K562 (cell line): ENCODE data around the gene DAAM1. TPM values are rescaled to one million over a fixed set of nuclear protein-coding genes. Genes with fewer than 3 reads are reported as not detected.

Experiments used
- ATAC-seq: fragments of 200-7000 bp; cut with Tn5 transposase; 3 replicates; pipeline ENCODE4 v1.9.1; 2020; ENCODE audit warnings: moderate library complexity
- BruUV-seq: library from RNA; stranded (reverse); fragments of 400-500 nt; replicated peaks from 2 replicates; lab custom pipeline; 2021; lab: Mats Ljungman, UMichigan
- CTCF ChIA-PET: fragments of 300-600 bp; formaldehyde crosslinking; extraction: SDS; loops from one replicate; lab custom pipeline; 2021; ENCODE audit warnings: low intra/inter-chr PET ratio; lab: Yijun Ruan, JAX
- POLR2A ChIA-PET: fragments of 300-600, 350-650 bp; sonication (Branson Sonifier 250); formaldehyde crosslinking; extraction: SDS; loops from one replicate; lab custom pipeline; 2021; ENCODE audit warnings: antibody characterized with exemption, inconsistent platforms; lab: Yijun Ruan, JAX
- DNase-seq, 4 experiments: peaks; one replicate each; pipeline versions ENCODE4 v3.0.0 to v3.0.0-alpha.2; 2011 to 2018; ENCODE audit warnings: low spot score in 3 of 4, mixed read lengths in 3 of 4; ENCODE audit errors: extremely low read depth in 1 of 4
- FAIRE-seq: peaks from 2 replicates; lab custom pipeline; 2011; peaks lifted over from hg19 to GRCh38; lab: Jason Lieb, UNC
- H2AFZ ChIP-seq: 2 replicates; pipeline ENCODE4 v1.6.0; 2011; ENCODE audit warnings: low read depth, low read length, control low read depth, inconsistent platforms
- H3K27ac ChIP-seq: fragments of 200-600 bp; 3 replicates; pipeline ENCODE4 v1.8.0; 2011; ENCODE audit warnings: low read depth, mild to moderate bottlenecking, control low read depth, inconsistent platforms, low read length, moderate library complexity, mixed read lengths; ENCODE audit errors: extremely low read depth
- H3K27me3 ChIP-seq, 2 experiments: fragments of 300-600 bp in 1 of 2; 2 replicates in 1 of 2; 3 replicates in 1 of 2; pipeline versions ENCODE4 v1.6.0 to v1.8.0; 2011; ENCODE audit warnings: inconsistent platforms in 2 of 2, low read length in 2 of 2, mild to moderate bottlenecking in 1 of 2, mixed read lengths in 1 of 2, moderate library complexity in 1 of 2; ENCODE audit not compliant: control insufficient read depth in 2 of 2, insufficient read depth in 2 of 2
- H3K36me3 ChIP-seq: fragments of 300-600 bp; 3 replicates; pipeline ENCODE4 v1.8.0; 2011; ENCODE audit warnings: mild to moderate bottlenecking, low read length, inconsistent platforms; ENCODE audit not compliant: control insufficient read depth, insufficient read depth
- H3K4me1 ChIP-seq, 2 experiments: fragments of 200-600 bp in 1 of 2; replicated peaks in 1 of 2; 2 replicates in 1 of 2; 3 replicates in 1 of 2; pipeline versions ENCODE4 v1.5.1 to v1.8.0; 2011; ENCODE audit warnings: inconsistent platforms in 2 of 2, low read length in 2 of 2, mild to moderate bottlenecking in 1 of 2, mixed read lengths in 1 of 2, moderate library complexity in 1 of 2; ENCODE audit not compliant: control insufficient read depth in 2 of 2, insufficient read depth in 2 of 2
- H3K4me2 ChIP-seq: 2 replicates; pipeline ENCODE4 v1.6.1; 2011; ENCODE audit warnings: low read length, control low read depth, inconsistent platforms, mixed read lengths; ENCODE audit not compliant: insufficient read depth
- H3K4me3 ChIP-seq: fragments of 200-600 bp; sonication (generic), shearing (Covaris generic); 2 replicates; pipeline ENCODE4 v1.5.1; 2016; ENCODE audit warnings: control low read depth, inconsistent platforms
- H3K79me2 ChIP-seq: fragments of 200-600 bp; 3 replicates; pipeline ENCODE4 v1.8.0; 2011; ENCODE audit warnings: low read length, inconsistent platforms; ENCODE audit not compliant: control insufficient read depth, insufficient read depth
- H3K9ac ChIP-seq, 2 experiments: 2 replicates each; pipeline versions ENCODE4 v1.6.0 to v1.6.1; 2011; ENCODE audit warnings: low read depth in 2 of 2, low read length in 2 of 2, control low read depth in 1 of 2, inconsistent platforms in 1 of 2, mild to moderate bottlenecking in 1 of 2, mixed read lengths in 1 of 2; ENCODE audit not compliant: insufficient read depth in 1 of 2
- H3K9me1 ChIP-seq: one replicate; pipeline ENCODE4 v1.6.0; 2011; ENCODE audit warnings: inconsistent platforms, mild to moderate bottlenecking, low read length, moderate library complexity; ENCODE audit not compliant: control insufficient read depth, insufficient read depth
- H3K9me3 ChIP-seq: replicated peaks from 2 replicates; pipeline ENCODE4 v1.5.1; 2011; ENCODE audit warnings: low read depth, low read length, inconsistent platforms; ENCODE audit not compliant: control insufficient read depth, insufficient read depth
- H4K20me1 ChIP-seq: replicated peaks from 2 replicates; pipeline ENCODE4 v1.6.1; 2011; ENCODE audit warnings: low read length, inconsistent platforms, mixed read lengths; ENCODE audit not compliant: control insufficient read depth, insufficient read depth
- ATF1 ChIP-seq, 2 experiments: fragments of 450-650 bp in 1 of 2; IDR thresholded peaks; 2 replicates each; pipeline ENCODE4 v1.6.1; 2016; ENCODE audit warnings: missing compliant biosample characterization in 1 of 2, missing genetic modification characterization in 1 of 2
- CBX3 ChIP-seq, 2 experiments: IDR thresholded peaks; 1 replicate in 1 of 2; 2 replicates in 1 of 2; pipeline ENCODE4 v1.6.1; 2012; ENCODE audit warnings: inconsistent platforms in 2 of 2, low read length in 2 of 2, borderline replicate concordance in 1 of 2, control low read depth in 1 of 2
- E2F1 ChIP-seq: sonication (generic); formaldehyde crosslinking; IDR thresholded peaks from 2 replicates; pipeline ENCODE4 v1.8.1; 2023; ENCODE audit warnings: mild to moderate bottlenecking, missing genetic modification reagents, moderate library complexity
- FOXM1 ChIP-seq, 2 experiments: fragments of 450-650 bp in 1 of 2; sonication (generic) in 1 of 2; formaldehyde crosslinking in 1 of 2; IDR thresholded peaks; 2 replicates each; pipeline versions ENCODE4 v1.6.1 to v1.9.0; 2017 to 2022; ENCODE audit warnings: low read depth in 2 of 2, mild to moderate bottlenecking in 2 of 2, missing genetic modification reagents in 1 of 2, moderate library complexity in 1 of 2
- HIVEP1 ChIP-seq: fragments of 250-450 bp; sonication (Bioruptor Pico); IDR thresholded peaks from 2 replicates; pipeline ENCODE4 v1.4.0; 2020; ENCODE audit warnings: mild to moderate bottlenecking
- HOXB6 ChIP-seq: fragments of 250-450 bp; sonication (Bioruptor Pico); IDR thresholded peaks from 2 replicates; pipeline ENCODE4 v1.5.1; 2022; ENCODE audit warnings: mild to moderate bottlenecking, borderline replicate concordance
- KDM5B ChIP-seq: fragments of 200-600 bp; sonication (generic); IDR thresholded peaks from 2 replicates; pipeline ENCODE4 v1.6.1; 2012; ENCODE audit warnings: low read depth, mild to moderate bottlenecking, moderate library complexity, low read length, control low read depth, inconsistent platforms; ENCODE audit not compliant: insufficient replicate concordance
- MCM5 ChIP-seq: fragments of 450-650 bp; IDR thresholded peaks from 2 replicates; pipeline ENCODE4 v1.6.1; 2016; ENCODE audit warnings: low read depth
- NFIC ChIP-seq: fragments of 450-650 bp; IDR thresholded peaks from 2 replicates; pipeline ENCODE4 v1.6.1; 2017; ENCODE audit warnings: mild to moderate bottlenecking, inconsistent platforms
- PCBP2 ChIP-seq: fragments of 200-400 bp; formaldehyde crosslinking; IDR thresholded peaks from 2 replicates; pipeline ENCODE4 v1.6.1; 2018; ENCODE audit warnings: low read length, low read depth, mild to moderate bottlenecking, moderate library complexity; ENCODE audit not compliant: poor library complexity, severe bottlenecking
- PHF20 ChIP-seq: fragments of 450-650 bp; IDR thresholded peaks from 2 replicates; pipeline ENCODE4 v1.6.1; 2018; ENCODE audit not compliant: partially characterized antibody
- SRSF7 ChIP-seq: fragments of 200-400 bp; formaldehyde crosslinking; optimal IDR thresholded peaks from 2 replicates; pipeline ENCODE3; 2017; ENCODE audit warnings: mild to moderate bottlenecking, low read depth, low read length
- TBP ChIP-seq: optimal IDR thresholded peaks from 2 replicates; pipeline ENCODE3; 2011; ENCODE audit warnings: low read depth, low read length, improper control_type of control experiment
- TSC22D4 ChIP-seq: fragments of 450-650 bp; IDR thresholded peaks from 2 replicates; pipeline ENCODE4 v1.6.1; 2016; ENCODE audit warnings: missing genetic modification characterization, missing biosample characterization, control low read depth
- ZNF785 ChIP-seq: fragments of 250-450 bp; sonication (Bioruptor Pico); IDR thresholded peaks from 2 replicates; pipeline ENCODE4 v1.4.0; 2020; ENCODE audit warnings: mild to moderate bottlenecking
- WGBS: fragments of 100-300 bp; shearing (Covaris generic); methylation state at CpG from one replicate; pipeline ENCODE4 v1.1.6; 2016; ENCODE audit warnings: low coverage, mixed read lengths; ENCODE audit not compliant: insufficient coverage; ENCODE audit errors: missing lambda C conversion rate; 5-methylcytosine and 5-hydroxymethylcytosine counted together
- in situ Hi-C: fragments of 300-500 bp; cut with MboI; formaldehyde crosslinking; loops from 4 replicates; pipeline ENCODE4 v1.15.0; 2018; ENCODE audit warnings: inconsistent platforms, mixed read lengths
- intact Hi-C: fragments of 100-400 bp; cut with micrococcal nuclease; formaldehyde crosslinking; loops from 2 replicates; pipeline ENCODE4 v1.14.2; 2022
- polyA plus RNA-seq, 8 experiments: library from polyadenylated mRNA; depleted of rRNA in 4 of 8; stranded (reverse) in 5 of 8; unstranded in 3 of 8; fragments of >200 nt; fragmentation: Nextera tagmentation in 2 of 8; fragmentation: Illumina TruSeq in 1 of 8; extraction: Ambion mirVana in 2 of 8; extraction: Trizol in 1 of 8; gene quantifications; 2 replicates each; pipeline versions ENCODE4 v1.2.1 to v1.2.3, GENCODE V29; 2011 to 2014; ENCODE audit warnings: inconsistent platforms in 1 of 8, missing spikeins in 1 of 8
- total RNA-seq, 7 experiments: library from RNA; depleted of rRNA in 6 of 7; stranded (reverse); fragments of >200 nt in 6 of 7; fragmentation: Illumina TruSeq in 2 of 7; extraction: Trizol in 2 of 7; gene quantifications; 2 replicates each; pipeline versions ENCODE4 v1.2.1 to v1.2.3, GENCODE V29; 2011 to 2021; ENCODE audit warnings: low replicate concordance in 1 of 7

DAAM1 gene
- total and polyA plus RNA-seq, 9 of the 15 experiments (the other 6 are each of a cell fraction or from before 2014, with no cell fraction given): 3.6 to 11.6 (median 6.7) TPM

- Histone ChIP-seq H3K9ac (no peak overlapping the region), H2AFZ (no peak overlapping the region), H3K27ac (no peak overlapping the region), H3K9me3 (no peaks in the 10 kb centered on the region), H3K9me1 (peaks cover 3% of the 10 kb centered on the region), H3K4me2 (no peak overlapping the region), H3K4me1 (peaks cover 0 to 35% of the 10 kb centered on the region in 2 experiments; a peak in 3 of 5 replicates), H3K79me2 (no peaks in the 10 kb centered on the region), H3K27me3 (no peaks in the 10 kb centered on the region), H3K36me3 (peaks cover 8% of the 10 kb centered on the region; the same call in 2 of the 3 replicates), H3K4me3 (no peak overlapping the region), H4K20me1 (no peaks in the 10 kb centered on the region)
- intact Hi-C loops: no loop called here
- 44% methylated on average over 4 of the region's 4 CpGs for WGBS
- ChIA-PET POLR2A (no interaction called here), CTCF (no interaction called here)
- 0 out of 2 replicates have a peak, but pooled peaks have one; percentile 13 for TF ChIP-seq NFIC
- no peak for TF ChIP-seq PCBP2
- ATAC-seq (no peak), DNase-seq (no peak), FAIRE-seq (no peak)
- no TSS peak for BruUV-seq
- in situ Hi-C loops: no loop called here
These were observed 171.1 kb downstream of the DAAM1 start for GRCh38 chr14:59359431-59360124.

GRCh38 chr14:59360233-59360632, 171.8 kb downstream of the DAAM1 start:
- H3K4me3 ChIP-seq: no peak overlapping the region
- no peak overlapping the region for H3K9ac ChIP-seq
- FAIRE-seq (no peak), ATAC-seq (no peak), DNase-seq (no peak)
- H3K4me2 ChIP-seq: no peak overlapping the region
- ChIA-PET POLR2A (no interaction called here), CTCF (no interaction called here)
- no peak overlapping the region for H2AFZ ChIP-seq
- no peaks in the 10 kb centered on the region for H3K79me2 ChIP-seq
- no peaks in the 10 kb centered on the region for H3K27me3 ChIP-seq
- BruUV-seq: no TSS peak
- peaks cover 3% of the 10 kb centered on the region for H3K9me1 ChIP-seq
- H4K20me1 ChIP-seq: no peaks in the 10 kb centered on the region
- no peak overlapping the region for H3K27ac ChIP-seq
- peaks cover 7% of the 10 kb centered on the region; the same call in 2 of the 3 replicates for H3K36me3 ChIP-seq
- H3K4me1 ChIP-seq: peaks cover 0 to 35% of the 10 kb centered on the region in 2 experiments; a peak in 3 of 5 replicates
- no peaks in the 10 kb centered on the region for H3K9me3 ChIP-seq
- intact Hi-C loops: no loop called here
- in situ Hi-C loops: no loop called here
- TF ChIP-seq PHF20 (no peak), HOXB6 (CRISPR knock-in tag) (no peak), ATF1 (CRISPR knock-in tag; IDR thresholded peaks at IDR 0.05) (no peak), ATF1 (tag; IDR thresholded peaks at IDR 0.05) (no peak), ZNF785 (no peak), CBX3 (IDR thresholded peaks at IDR 0.05; ENCODE audit: borderline replicate concordance in 1 of 2, low read length in 2 of 2) (no peak), FOXM1 (IDR thresholded peaks at IDR 0.05; ENCODE audit: low read depth) (no peak), FOXM1 (CRISPR knock-in tag; IDR thresholded peaks at IDR 0.05; ENCODE audit: low read depth) (no peak), E2F1 (no peak), MCM5 (no peak), HIVEP1 (CRISPR knock-in tag) (no peak), SRSF7 (no peak), KDM5B (no peak), TBP (no peak), TSC22D4 (no peak)
